Neutrophil (primary cell): Measurements from ENCODE around the gene MID2.

ENCODE experiments used
- H3K27ac ChIP-seq: fragments of 200-600 bp; sonication (generic); 2 replicates; pipeline ENCODE4 v1.5.1; 2016; ENCODE audit warnings: mild to moderate bottlenecking, moderate library complexity
- H3K27me3 ChIP-seq: fragments of 200-600 bp; sonication (generic); 2 replicates; pipeline ENCODE4 v1.6.0; 2016; ENCODE audit warnings: mild to moderate bottlenecking
- H3K36me3 ChIP-seq: fragments of 200-600 bp; sonication (generic); 2 replicates; pipeline ENCODE4 v1.5.1; 2017
- H3K4me1 ChIP-seq, 2 experiments: fragments of 200-600 bp in 1 of 2; sonication (generic) in 1 of 2; 1 replicate in 1 of 2; 2 replicates in 1 of 2; pipeline versions ENCODE4 v1.5.1 to v1.6.1; 2013 to 2016; ENCODE audit warnings: low read depth in 1 of 2, low read length in 1 of 2, mild to moderate bottlenecking in 1 of 2, moderate library complexity in 1 of 2; ENCODE audit not compliant: control insufficient read depth in 1 of 2, insufficient read depth in 1 of 2
- H3K4me3 ChIP-seq, 2 experiments: fragments of 200-600 bp in 1 of 2; sonication (generic) in 1 of 2; 1 replicate in 1 of 2; 2 replicates in 1 of 2; pipeline ENCODE4 v1.5.1; 2013 to 2016; ENCODE audit warnings: low read depth in 1 of 2, low read length in 1 of 2, mild to moderate bottlenecking in 1 of 2, moderate library complexity in 1 of 2
- H3K9me3 ChIP-seq: fragments of 200-600 bp; sonication (generic); 2 replicates; pipeline ENCODE4 v1.5.1; 2016
- CTCF ChIP-seq: fragments of 200-600 bp; sonication (generic); IDR thresholded peaks from 2 replicates; pipeline ENCODE4 v1.5.1; 2016; ENCODE audit warnings: antibody characterized with exemption

Gene MID2

GRCh38 chrX:107902721-107903120 is 77.1 kb downstream of the MID2 start:
- H3K36me3 ChIP-seq: no peaks in the 10 kb centered on the region
- H3K9me3 ChIP-seq: no peaks in the 10 kb centered on the region
- no peak for TF ChIP-seq CTCF

DNA sequence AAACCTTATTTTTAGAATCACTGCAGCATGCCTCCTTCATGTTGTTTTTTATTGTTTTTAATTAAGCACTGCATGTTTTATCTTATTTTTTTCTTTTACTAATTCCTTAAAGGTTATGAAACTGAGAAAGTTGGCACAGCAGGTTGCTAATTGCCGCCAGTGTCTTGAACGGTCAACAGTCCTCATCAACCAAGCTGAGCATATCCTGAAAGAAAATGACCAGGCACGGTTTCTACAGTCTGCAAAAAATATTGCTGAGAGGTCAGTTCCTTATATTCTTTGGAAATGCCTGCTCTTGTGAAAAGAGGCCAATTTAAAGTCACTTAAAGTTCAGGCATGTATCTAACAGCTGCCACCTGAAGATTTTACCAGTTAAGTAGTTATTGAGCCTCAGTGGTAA is 79.7 kb downstream of the MID2 start:
- Histone ChIP-seq H3K9me3 (no peaks in the 10 kb centered on the region), H3K27me3 (no peaks in the 10 kb centered on the region), H3K27ac (no peak overlapping the region), H3K36me3 (no peaks in the 10 kb centered on the region), H3K4me3 (no peak overlapping the region), H3K4me1 (no peaks in the 10 kb centered on the region)
- no peak for TF ChIP-seq CTCF

More at GRCh38 chrX:107902721-107903120, 77.1 kb downstream of the MID2 start:
- H3K4me1 ChIP-seq: no peaks in the 10 kb centered on the region
- H3K27ac ChIP-seq: no peak overlapping the region
- H3K27me3 ChIP-seq: no peaks in the 10 kb centered on the region
- H3K4me3 ChIP-seq: no peak overlapping the region

DNA sequence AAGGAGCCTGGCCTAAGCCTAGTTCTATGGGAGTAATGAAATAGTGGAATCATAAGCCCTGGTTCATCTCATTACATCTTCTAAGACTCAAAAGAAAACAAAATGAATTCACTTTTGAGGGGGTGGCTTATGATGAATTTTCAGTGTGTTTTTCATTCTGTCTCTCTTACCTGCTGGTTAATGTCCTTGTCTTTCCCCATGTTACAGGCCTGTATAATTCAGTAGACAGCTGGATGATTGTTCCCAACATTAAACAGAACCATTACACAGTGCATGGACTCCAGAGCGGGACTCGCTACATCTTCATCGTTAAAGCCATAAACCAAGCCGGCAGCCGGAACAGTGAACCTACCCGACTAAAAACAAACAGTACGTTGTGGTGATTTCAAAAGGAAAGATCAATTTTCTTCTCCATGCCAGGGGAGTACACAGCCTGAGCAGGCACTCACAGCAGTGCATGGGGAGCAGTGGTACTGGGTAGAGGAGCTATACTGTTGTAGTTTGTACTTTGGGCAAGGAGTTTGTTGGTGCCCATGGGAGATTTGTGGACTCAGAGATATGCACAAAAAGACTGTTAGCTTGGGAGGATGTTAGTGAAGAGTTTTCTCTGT is 98.6 kb downstream of the MID2 start:
- Histone ChIP-seq H3K4me1 (no peaks in the 10 kb centered on the region), H3K9me3 (no peaks in the 10 kb centered on the region), H3K4me3 (no peak overlapping the region), H3K27ac (no peak overlapping the region), H3K27me3 (no peaks in the 10 kb centered on the region), H3K36me3 (no peaks in the 10 kb centered on the region)
- no peak for TF ChIP-seq CTCF

- Histone ChIP-seq H3K4me1 (no peaks in the 10 kb centered on the region), H3K4me3 (no peak overlapping the region), H3K36me3 (no peaks in the 10 kb centered on the region), H3K9me3 (no peaks in the 10 kb centered on the region), H3K27me3 (peaks cover 23% of the 10 kb centered on the region), H3K27ac (no peak overlapping the region)
- no peak for TF ChIP-seq CTCF
These were observed 108.6 kb downstream of the MID2 start for GRCh38 chrX:107934262-107934661.

- H3K4me3 ChIP-seq: no peak overlapping the region
- no peaks in the 10 kb centered on the region for H3K4me1 ChIP-seq
- no peaks in the 10 kb centered on the region for H3K36me3 ChIP-seq
- no peak for TF ChIP-seq CTCF
- H3K27ac ChIP-seq: no peak overlapping the region
- H3K27me3 ChIP-seq: peaks cover 23% of the 10 kb centered on the region
- H3K9me3 ChIP-seq: no peaks in the 10 kb centered on the region
These were observed 109.5 kb downstream of the MID2 start for GRCh38 chrX:107935200-107935599.
